ENCODE data around the gene MGLL. TPM values are rescaled to one million over a fixed set of nuclear protein-coding genes. Genes with fewer than 3 reads are reported as not detected.
A peak's percentile ranks its signal among the peaks of the same experiment; 100 is the strongest.

MGLL gene
- total RNA-seq, 1 donor from 2014 or later = 27.3 TPM

GRCh38 chr3:127763337-127763736 is 59.0 kb downstream of the MGLL start:
- no peak for DNase-seq (ENCODE audit: low read depth)
- Mint-ChIP-seq H3K9me3 (ENCODE audit: unreplicated experiment) (no peaks in the 10 kb centered on the region), H3K27ac (ENCODE audit: unreplicated experiment) (no peak overlapping the region), H3K4me3 (ENCODE audit: unreplicated experiment) (no peak overlapping the region), H3K4me1 (ENCODE audit: low read depth, unreplicated experiment) (peaks cover 47% of the 10 kb centered on the region), H3K27me3 (ENCODE audit: low read depth, unreplicated experiment) (peaks cover 3% of the 10 kb centered on the region), H3K36me3 (ENCODE audit: low read depth, unreplicated experiment) (peaks cover 3% of the 10 kb centered on the region)
- Histone ChIP-seq H3K36me3 (ENCODE audit: insufficient read depth, low read length) (no peaks in the 10 kb centered on the region), H3K27ac (ENCODE audit: low read depth, low read length) (no peak overlapping the region), H3K4me1 (ENCODE audit: insufficient read depth, low read length) (peaks cover 33% of the 10 kb centered on the region), H3K79me2 (ENCODE audit: insufficient read depth, low read length) (peaks cover 4% of the 10 kb centered on the region), H3K4me3 (ENCODE audit: insufficient read depth, low read depth, low read length) (no peak overlapping the region), H3K4me2 (ENCODE audit: low read length) (no peak overlapping the region), H3K9ac (ENCODE audit: low read length) (no peak overlapping the region), H4K20me1 (ENCODE audit: insufficient read depth, low read length) (no peaks in the 10 kb centered on the region), H2AFZ (ENCODE audit: low read depth, low read length) (no peak overlapping the region), H3K9me3 (ENCODE audit: insufficient read depth, low read depth, low read length) (no peaks in the 10 kb centered on the region), H3K27me3 (ENCODE audit: insufficient read depth, low read length) (no peaks in the 10 kb centered on the region)
- TF ChIP-seq CTCF (IDR thresholded peaks at IDR 0.05; ENCODE audit: insufficient read depth, low read depth, low read length) (no peak), EZH2 (IDR thresholded peaks at IDR 0.05; ENCODE audit: insufficient read depth, low read length) (no peak)
- no peak for FAIRE-seq

- H3K4me2 ChIP-seq (ENCODE audit: low read length) = no peak overlapping the region
- H3K27me3 ChIP-seq (ENCODE audit: insufficient read depth, low read length) = no peaks in the 10 kb centered on the region
- H3K4me3 ChIP-seq (ENCODE audit: insufficient read depth, low read depth, low read length) = no peak overlapping the region
- no peaks in the 10 kb centered on the region for H4K20me1 ChIP-seq (ENCODE audit: insufficient read depth, low read length)
- H3K36me3 ChIP-seq (ENCODE audit: insufficient read depth, low read length) = no peaks in the 10 kb centered on the region
- no peaks in the 10 kb centered on the region for H3K9me3 Mint-ChIP-seq (ENCODE audit: unreplicated experiment)
- no peak overlapping the region for H3K27ac Mint-ChIP-seq (ENCODE audit: unreplicated experiment)
- no peak overlapping the region for H3K4me3 Mint-ChIP-seq (ENCODE audit: unreplicated experiment)
- no peak overlapping the region for H3K27ac ChIP-seq (ENCODE audit: low read depth, low read length)
- peaks cover 3% of the 10 kb centered on the region for H3K36me3 Mint-ChIP-seq (ENCODE audit: low read depth, unreplicated experiment)
- no peak overlapping the region for H3K9ac ChIP-seq (ENCODE audit: low read length)
- peaks cover 41% of the 10 kb centered on the region for H3K4me1 Mint-ChIP-seq (ENCODE audit: low read depth, unreplicated experiment)
- H3K27me3 Mint-ChIP-seq (ENCODE audit: low read depth, unreplicated experiment) = peaks cover 3% of the 10 kb centered on the region
- TF ChIP-seq CTCF (IDR thresholded peaks at IDR 0.05; ENCODE audit: insufficient read depth, low read depth, low read length) (no peak), EZH2 (IDR thresholded peaks at IDR 0.05; ENCODE audit: insufficient read depth, low read length) (no peak)
- no peaks in the 10 kb centered on the region for H3K9me3 ChIP-seq (ENCODE audit: insufficient read depth, low read depth, low read length)
- H3K4me1 ChIP-seq (ENCODE audit: insufficient read depth, low read length) = peaks cover 33% of the 10 kb centered on the region
- FAIRE-seq (no peak), DNase-seq (ENCODE audit: low read depth) (no peak)
- H2AFZ ChIP-seq (ENCODE audit: low read depth, low read length) = no peak overlapping the region
- H3K79me2 ChIP-seq (ENCODE audit: insufficient read depth, low read length) = peaks cover 4% of the 10 kb centered on the region
Observed at GRCh38 chr3:127762787-127763105, 59.6 kb downstream of the MGLL start.

GRCh38 chr3:127762077-127762786 is 60.1 kb downstream of the MGLL start:
- peaks cover 36% of the 10 kb centered on the region for H3K4me1 Mint-ChIP-seq (ENCODE audit: low read depth, unreplicated experiment)
- Histone ChIP-seq H3K4me2 (ENCODE audit: low read length) (peak overlapping the region; percentile 57), H3K36me3 (ENCODE audit: insufficient read depth, low read length) (no peaks in the 10 kb centered on the region), H2AFZ (ENCODE audit: low read depth, low read length) (no peak overlapping the region), H4K20me1 (ENCODE audit: insufficient read depth, low read length) (no peaks in the 10 kb centered on the region), H3K9me3 (ENCODE audit: insufficient read depth, low read depth, low read length) (no peaks in the 10 kb centered on the region), H3K4me1 (ENCODE audit: insufficient read depth, low read length) (peaks cover 33% of the 10 kb centered on the region), H3K27me3 (ENCODE audit: insufficient read depth, low read length) (no peaks in the 10 kb centered on the region), H3K9ac (ENCODE audit: low read length) (no peak overlapping the region), H3K79me2 (ENCODE audit: insufficient read depth, low read length) (peaks cover 3% of the 10 kb centered on the region), H3K4me3 (ENCODE audit: insufficient read depth, low read depth, low read length) (no peak overlapping the region), H3K27ac (ENCODE audit: low read depth, low read length) (no peak overlapping the region)
- H3K27me3 Mint-ChIP-seq (ENCODE audit: low read depth, unreplicated experiment) = peaks cover 3% of the 10 kb centered on the region
- FAIRE-seq (no peak), DNase-seq (ENCODE audit: low read depth) (no peak)
- H3K4me3 Mint-ChIP-seq (ENCODE audit: unreplicated experiment) = no peak overlapping the region
- H3K36me3 Mint-ChIP-seq (ENCODE audit: low read depth, unreplicated experiment) = peaks cover 3% of the 10 kb centered on the region
- H3K27ac Mint-ChIP-seq (ENCODE audit: unreplicated experiment) = peak overlapping the region; percentile 0
- H3K9me3 Mint-ChIP-seq (ENCODE audit: unreplicated experiment) = no peaks in the 10 kb centered on the region
- no peak for TF ChIP-seq CTCF (IDR thresholded peaks at IDR 0.05; ENCODE audit: insufficient read depth, low read depth, low read length)
- TF ChIP-seq EZH2 (IDR thresholded peaks at IDR 0.05; ENCODE audit: insufficient read depth, low read length) = no peak
